Measurements from ENCODE around the gene TEX13A.

The TEX13A gene

GRCh38 chrX:105210258-105210657, 10.2 kb downstream of the TEX13A start:
- no peak for DNase-seq
- peak; percentile 24 for TF ChIP-seq CTCF (IDR thresholded peaks at IDR 0.05; ENCODE audit: low read depth, low read length, missing control alignments)
- in situ Hi-C loops (cut with HindIII; ENCODE audit: low pct_ligation_motif_present, low sequenced_read_pairs) = no loop called here

DNA sequence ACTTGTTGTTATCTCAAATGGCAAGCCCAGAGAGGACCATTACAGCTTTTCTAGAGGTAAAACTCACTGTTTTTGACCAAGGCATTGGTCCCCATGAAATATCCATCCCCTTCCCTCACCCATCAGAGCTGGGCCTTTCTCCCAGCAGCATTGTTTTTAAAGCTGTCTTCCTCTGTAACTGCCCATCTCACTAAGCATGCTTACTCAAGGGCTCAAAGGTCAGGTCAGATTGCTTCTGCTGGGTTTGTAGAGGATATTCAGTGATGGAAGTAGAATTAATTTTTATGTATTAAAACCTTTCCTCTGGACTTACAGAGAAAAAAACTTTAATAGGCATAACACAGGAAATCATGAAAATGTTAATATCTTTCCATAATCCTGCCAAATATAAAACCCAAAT, 11.1 kb downstream of the TEX13A start:
- Histone ChIP-seq H3K36me3 (replicated peaks) (no peaks in the 10 kb centered on the region), H3K27ac (no peak overlapping the region), H3K4me3 (ENCODE audit: low read depth, low read length) (no peak overlapping the region), H3K27me3 (replicated peaks) (no peaks in the 10 kb centered on the region)
- DNase-seq = no peak
- in situ Hi-C loops (cut with HindIII; ENCODE audit: low pct_ligation_motif_present, low sequenced_read_pairs) = no loop called here
- no peak for TF ChIP-seq CTCF (IDR thresholded peaks at IDR 0.05; ENCODE audit: low read depth, low read length, missing control alignments)

More at GRCh38 chrX:105210258-105210657, 10.2 kb downstream of the TEX13A start:
- H3K36me3 ChIP-seq (replicated peaks) = no peaks in the 10 kb centered on the region
- no peak overlapping the region for H3K4me3 ChIP-seq (ENCODE audit: low read depth, low read length)
- H3K27me3 ChIP-seq (replicated peaks) = no peaks in the 10 kb centered on the region
- H3K27ac ChIP-seq = no peak overlapping the region

GRCh38 chrX:105191878-105192277, 28.6 kb downstream of the TEX13A start:
- DNase-seq = peak; percentile 3
- in situ Hi-C loops (cut with HindIII; ENCODE audit: low pct_ligation_motif_present, low sequenced_read_pairs) = no loop called here
- Histone ChIP-seq H3K4me3 (ENCODE audit: low read depth, low read length) (no peak overlapping the region), H3K27me3 (replicated peaks) (no peaks in the 10 kb centered on the region), H3K27ac (no peak overlapping the region), H3K36me3 (replicated peaks) (no peaks in the 10 kb centered on the region)
- peak; percentile 71 for TF ChIP-seq CTCF (IDR thresholded peaks at IDR 0.05; ENCODE audit: low read depth, low read length, missing control alignments)

GRCh38 chrX:105190252-105190853, 30.1 kb downstream of the TEX13A start:
- in situ Hi-C loops (cut with HindIII; ENCODE audit: low pct_ligation_motif_present, low sequenced_read_pairs) = no loop called here
- Histone ChIP-seq H3K36me3 (replicated peaks) (no peaks in the 10 kb centered on the region), H3K4me3 (ENCODE audit: low read depth, low read length) (no peak overlapping the region), H3K27ac (no peak overlapping the region), H3K27me3 (replicated peaks) (no peaks in the 10 kb centered on the region)
- TF ChIP-seq CTCF (IDR thresholded peaks at IDR 0.05; ENCODE audit: low read depth, low read length, missing control alignments) = peak; percentile 68
- peak; percentile 40 for DNase-seq

DNA sequence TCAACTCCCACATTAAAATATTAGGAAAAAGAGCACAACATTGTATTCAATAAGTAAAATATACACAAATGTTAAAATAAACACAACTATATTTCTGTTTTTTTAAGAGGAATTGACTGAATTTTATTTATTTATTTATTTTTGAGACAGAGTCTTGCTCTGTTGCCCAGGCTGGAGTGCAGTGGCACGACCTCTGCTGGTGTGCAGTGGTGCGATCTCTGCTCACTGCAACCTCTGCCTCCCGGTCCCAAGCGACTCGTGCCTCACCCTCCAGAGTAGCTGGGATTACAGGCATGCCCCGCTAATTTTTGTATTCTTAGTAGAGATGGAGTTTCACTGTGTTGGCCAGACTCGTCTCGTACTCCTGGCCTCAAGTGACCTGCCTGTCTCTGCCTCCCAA, 31.4 kb downstream of the TEX13A start:
- no peaks in the 10 kb centered on the region for H3K36me3 ChIP-seq (replicated peaks)
- H3K27ac ChIP-seq = no peak overlapping the region
- DNase-seq = no peak
- H3K27me3 ChIP-seq (replicated peaks) = no peaks in the 10 kb centered on the region
- no peak overlapping the region for H3K4me3 ChIP-seq (ENCODE audit: low read depth, low read length)
- TF ChIP-seq CTCF (IDR thresholded peaks at IDR 0.05; ENCODE audit: low read depth, low read length, missing control alignments) = no peak
- in situ Hi-C loops (cut with HindIII; ENCODE audit: low pct_ligation_motif_present, low sequenced_read_pairs) = no loop called here

DNA sequence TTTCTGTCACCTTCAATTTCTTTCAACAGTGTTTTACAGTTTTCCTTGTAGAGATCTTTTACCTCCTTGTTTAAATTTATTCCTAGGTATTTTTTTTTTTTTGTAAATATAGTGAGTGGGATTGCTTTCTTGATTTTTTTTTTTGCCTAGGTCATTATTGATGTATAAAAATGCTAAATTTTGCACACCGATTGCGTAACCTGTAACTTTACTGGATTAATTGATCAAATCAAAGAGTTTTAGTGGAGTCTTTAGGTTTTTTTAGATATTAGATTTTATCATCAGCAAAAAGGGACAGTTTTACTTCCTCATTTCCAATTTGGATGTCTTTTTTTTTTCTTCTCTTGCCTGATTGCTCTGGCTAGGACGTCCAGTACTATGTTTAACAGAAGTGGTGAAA, 40.9 kb downstream of the TEX13A start:
- no peak overlapping the region for H3K4me3 ChIP-seq (ENCODE audit: low read depth, low read length)

More for the DNA sequence above, 40.9 kb downstream of the TEX13A start:
- TF ChIP-seq CTCF (IDR thresholded peaks at IDR 0.05; ENCODE audit: low read depth, low read length, missing control alignments) = no peak
- Histone ChIP-seq H3K27ac (no peak overlapping the region), H3K36me3 (replicated peaks) (no peaks in the 10 kb centered on the region), H3K27me3 (replicated peaks) (no peaks in the 10 kb centered on the region)
- in situ Hi-C loops (cut with HindIII; ENCODE audit: low pct_ligation_motif_present, low sequenced_read_pairs) = no loop called here
- no peak for DNase-seq
